ENCODE data around the gene OSBPL2.

OSBPL2 gene

DNA sequence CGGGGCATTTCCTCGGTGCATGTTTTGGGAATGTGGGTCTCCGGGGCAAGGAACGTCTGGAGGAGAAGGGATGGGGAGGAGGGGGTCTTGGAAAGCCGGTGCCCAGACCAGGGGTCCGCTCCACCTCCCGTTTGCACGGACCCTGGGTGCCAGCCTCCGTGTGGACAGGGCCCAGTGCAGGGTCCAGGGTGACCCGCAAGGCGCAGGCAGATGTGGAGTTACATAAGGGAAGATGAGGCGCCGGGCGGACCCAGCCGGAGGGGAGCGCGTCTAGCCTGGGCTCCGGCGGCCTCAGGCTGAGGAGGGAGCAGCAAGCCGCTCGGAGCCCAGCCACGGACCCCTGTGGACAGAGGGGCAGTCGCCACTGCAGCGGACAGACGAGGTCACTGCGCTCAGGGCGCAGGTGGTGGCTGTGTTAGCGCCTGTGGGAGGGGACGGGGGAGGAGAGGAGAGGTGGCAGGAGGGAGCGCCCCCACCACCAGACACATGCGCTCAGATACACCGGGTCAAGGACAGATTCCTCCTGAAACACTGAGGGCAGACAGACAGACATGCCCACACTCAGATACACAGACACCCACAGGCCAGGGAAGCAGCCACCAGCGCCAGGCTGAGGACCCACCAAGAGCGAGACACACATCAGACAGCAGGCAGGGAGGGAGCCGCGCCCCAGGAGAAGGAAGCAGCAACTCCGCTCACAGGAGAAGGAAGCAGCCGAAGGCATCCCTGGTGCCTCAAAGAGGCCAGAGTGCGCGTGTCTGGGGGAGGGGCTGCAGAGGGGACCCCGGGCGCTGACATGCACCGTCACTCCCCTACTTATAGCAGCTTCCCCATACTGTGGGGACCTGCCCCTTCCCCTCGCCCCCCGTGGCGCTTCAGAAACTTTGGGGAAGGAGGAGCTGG is 17.4 kb upstream of the OSBPL2 start:
- no peak for DNase-seq (ENCODE audit: low read depth in 3 of 3)

DNA sequence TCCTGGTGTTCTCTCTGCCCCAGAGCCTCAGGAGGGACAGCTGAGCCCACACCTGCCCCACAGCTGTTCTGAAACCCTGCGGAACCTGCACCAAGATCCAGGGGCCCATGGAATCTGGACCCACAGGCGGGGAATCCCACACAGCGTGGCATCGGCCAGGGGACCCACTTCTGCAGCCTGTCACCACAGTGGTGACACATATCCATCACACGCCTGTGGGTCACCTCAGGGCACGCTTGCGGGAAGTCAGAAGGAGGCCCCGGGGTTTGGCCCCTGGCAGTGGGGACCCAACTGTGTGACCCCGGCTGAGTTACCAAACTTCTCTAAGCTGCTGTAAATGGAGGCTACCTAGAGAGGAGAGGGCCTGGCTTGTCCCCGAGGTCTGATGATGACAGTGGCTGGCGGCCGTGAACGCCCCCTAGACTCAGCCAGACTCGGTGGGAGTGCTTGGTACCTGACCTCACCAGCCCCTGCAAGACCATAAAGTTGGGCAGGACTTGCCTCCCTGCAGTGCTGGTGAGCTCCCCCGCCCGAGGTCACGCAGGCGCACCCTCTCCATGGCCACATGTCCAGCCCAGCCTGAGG is 16.0 kb upstream of the OSBPL2 start:
- no peak for DNase-seq (ENCODE audit: low read depth in 3 of 3)

DNA sequence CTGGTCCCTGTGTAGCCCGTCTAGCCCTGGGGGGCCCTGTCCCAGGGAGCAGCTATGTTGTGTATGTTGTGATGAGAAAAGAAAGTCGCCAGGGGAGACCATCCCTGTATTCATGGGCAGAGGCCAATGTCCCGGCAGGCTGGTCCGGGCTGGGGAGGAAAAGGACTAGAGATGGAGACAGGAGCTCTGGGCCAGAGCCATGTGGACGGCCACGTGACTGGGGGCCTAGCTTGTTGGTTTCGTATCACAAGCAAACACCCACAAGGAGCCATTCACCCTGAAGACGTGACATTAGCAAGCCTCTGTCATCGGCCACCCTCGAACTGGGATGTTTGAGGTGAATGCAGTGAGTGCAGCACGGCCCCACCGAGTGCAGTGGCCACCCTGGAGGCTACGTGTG is 15.3 kb upstream of the OSBPL2 start:
- DNase-seq (ENCODE audit: low read depth in 3 of 3): no peak

DNA sequence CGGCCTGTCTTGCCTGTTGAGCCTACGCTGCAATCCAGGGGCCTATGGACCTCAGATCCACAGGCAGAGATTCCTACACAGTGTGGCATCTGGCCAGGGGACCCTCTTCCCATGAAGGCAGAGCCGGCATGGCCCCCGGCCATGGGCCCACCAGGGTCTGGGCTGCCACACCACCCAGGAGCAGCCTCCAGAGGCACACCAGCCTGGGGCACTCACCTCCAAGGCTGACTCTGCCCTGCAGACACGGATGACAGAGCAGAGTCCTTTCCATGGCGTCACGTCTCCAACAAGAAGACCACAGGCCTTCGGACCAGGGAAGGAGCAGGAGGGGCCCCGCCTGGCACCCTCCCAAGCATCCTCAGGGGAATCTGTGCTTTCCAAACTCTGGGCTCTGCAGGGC is 14.8 kb upstream of the OSBPL2 start:
- no peak for DNase-seq (ENCODE audit: low read depth in 3 of 3)

GRCh38 chr20:62224113-62224855 is 14.0 kb upstream of the OSBPL2 start:
- DNase-seq (ENCODE audit: low read depth in 3 of 3): no peak

DNA sequence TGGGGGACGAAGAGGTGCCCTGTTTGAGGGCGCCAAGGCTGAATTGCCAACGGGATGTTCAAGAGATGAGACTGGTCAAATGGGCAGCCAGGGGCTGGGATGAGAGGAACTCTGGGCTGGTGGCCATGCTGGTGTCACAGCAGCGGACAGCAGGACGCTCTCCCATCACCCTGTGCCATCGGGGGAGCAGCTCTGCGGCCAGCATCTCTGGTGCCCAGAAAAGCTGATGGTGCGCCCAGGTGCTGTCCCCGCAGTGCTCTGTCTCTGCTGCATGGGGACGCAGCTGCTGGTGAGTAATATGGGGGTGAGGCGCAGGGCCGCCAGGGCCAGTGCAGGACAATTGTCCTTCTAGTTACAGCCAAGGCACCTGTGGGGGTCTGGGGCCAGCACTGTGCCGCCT is 13.3 kb upstream of the OSBPL2 start:
- no peak for DNase-seq (ENCODE audit: low read depth in 3 of 3)

GRCh38 chr20:62225820-62226635 is 12.3 kb upstream of the OSBPL2 start:
- no peak for DNase-seq (ENCODE audit: low read depth in 3 of 3)

DNA sequence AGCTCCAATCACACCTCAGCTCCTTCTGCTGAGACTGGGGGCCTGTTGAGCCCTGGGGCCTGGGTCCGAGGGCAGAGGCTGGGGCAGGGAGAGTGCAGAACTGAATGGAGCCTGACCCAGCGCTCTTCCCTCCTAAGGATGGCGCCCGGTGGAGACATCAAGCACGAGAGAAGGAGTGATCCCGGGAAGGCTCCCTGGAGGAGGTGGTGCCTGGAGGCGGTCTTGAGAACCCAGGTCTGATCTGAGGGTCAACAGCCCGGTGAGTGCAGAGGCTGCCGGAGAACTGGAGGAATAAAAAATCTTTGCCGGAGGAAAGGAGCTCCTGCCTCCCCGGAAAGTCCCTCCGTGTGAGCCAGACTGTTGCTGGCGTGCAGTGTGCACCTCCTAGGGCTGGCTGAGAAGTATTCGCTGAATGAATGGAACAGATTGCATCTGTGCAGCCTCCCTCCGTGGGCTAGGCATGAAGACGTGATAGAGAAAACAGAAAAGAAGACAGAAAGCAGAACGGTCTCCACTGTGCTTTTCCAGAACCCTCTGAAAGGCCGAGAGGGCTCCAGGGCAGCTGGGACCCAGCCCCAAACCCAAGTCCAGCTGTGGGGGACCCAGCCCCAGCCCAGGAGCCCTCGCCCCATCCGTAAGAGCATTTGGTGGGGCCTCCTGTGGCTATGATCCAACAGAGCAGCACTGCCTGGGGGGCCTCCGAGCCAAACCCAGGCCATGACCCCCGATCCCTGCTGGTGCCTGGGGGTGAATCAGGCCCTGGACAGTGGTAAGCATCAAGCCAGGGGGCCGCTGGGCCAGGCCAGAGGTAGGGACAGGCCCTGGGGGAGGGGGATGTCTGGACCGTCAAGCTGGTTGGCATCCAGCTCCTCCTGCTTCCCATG is 11.4 kb upstream of the OSBPL2 start:
- DNase-seq (ENCODE audit: low read depth in 3 of 3): no peak

DNA sequence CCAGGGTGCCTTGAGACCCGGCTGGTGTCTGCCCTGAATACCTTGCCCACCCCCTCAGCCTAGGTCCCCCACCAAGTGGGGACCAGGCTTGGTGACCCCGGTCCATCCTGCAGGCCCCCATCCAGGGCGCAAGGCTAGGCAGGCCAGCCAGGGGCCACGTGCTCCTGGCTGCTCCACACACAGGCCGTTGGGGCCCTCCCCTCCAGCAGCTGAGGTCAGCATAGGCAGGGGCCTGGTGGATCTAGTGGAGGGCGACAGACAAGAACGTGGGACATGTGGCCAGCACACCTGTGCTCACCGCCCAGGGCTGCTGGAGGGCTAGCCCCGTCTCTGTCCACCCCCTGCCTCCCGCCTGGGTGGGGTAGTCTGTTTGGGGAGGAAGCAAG is 10.7 kb upstream of the OSBPL2 start:
- no peak for DNase-seq (ENCODE audit: low read depth in 3 of 3)

DNA sequence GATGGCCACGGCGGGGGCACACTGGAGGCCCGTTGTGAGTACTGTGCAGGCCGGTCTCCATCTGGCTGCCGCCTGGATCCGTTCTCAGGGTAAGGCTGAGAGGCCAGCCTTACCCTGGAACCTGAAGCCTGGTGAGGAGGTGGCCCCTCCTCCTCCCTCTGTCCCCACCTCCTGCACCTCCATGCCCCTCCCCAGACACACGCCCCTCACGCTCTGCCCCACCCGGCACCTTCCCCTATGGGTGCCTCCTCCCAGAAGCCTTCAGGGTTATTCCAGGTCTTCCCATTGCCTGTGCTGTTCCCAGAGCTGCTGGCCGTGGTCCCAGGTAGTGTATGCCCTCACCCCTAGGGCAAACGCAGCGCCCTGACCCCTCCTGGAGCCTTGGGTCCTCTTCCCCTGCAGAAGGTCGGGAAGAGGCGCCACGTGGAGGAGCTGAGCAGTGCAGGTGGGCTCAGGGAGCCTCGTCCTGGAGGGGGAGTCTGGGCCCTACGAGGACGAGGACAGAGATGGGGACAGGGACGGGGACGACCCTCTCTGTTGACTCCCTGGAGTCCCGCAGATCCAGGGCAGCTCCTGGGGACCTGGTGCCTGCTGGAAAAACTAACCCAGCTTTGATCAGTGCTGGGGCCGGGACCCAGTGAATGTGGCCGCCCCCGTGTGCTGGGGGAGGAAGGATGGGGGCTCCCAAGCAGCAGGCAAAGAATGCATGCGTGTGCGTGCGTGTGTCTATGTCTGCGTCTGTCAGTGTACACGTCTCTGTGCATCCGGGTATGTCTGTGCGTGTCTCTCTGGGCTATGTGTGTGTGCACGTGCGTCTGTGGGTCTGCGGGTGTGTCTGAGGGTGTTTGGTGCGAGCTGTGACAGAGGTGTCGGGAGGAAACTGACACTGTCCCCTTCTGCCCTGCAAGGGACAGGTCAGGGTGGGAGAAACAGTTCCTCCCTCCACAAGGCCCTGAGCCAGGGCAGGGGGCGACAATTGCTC is 10.1 kb upstream of the OSBPL2 start:
- DNase-seq (ENCODE audit: low read depth in 3 of 3): no peak

GRCh38 chr20:62228982-62229545 is 9.3 kb upstream of the OSBPL2 start:
- DNase-seq (ENCODE audit: low read depth in 3 of 3): no peak

- no peak for DNase-seq (ENCODE audit: low read depth in 3 of 3)
Observed at GRCh38 chr20:62229667-62230066, 8.7 kb upstream of the OSBPL2 start.

- DNase-seq (ENCODE audit: low read depth in 3 of 3): no peak
Observed at GRCh38 chr20:62230276-62230675, 8.0 kb upstream of the OSBPL2 start.

DNA sequence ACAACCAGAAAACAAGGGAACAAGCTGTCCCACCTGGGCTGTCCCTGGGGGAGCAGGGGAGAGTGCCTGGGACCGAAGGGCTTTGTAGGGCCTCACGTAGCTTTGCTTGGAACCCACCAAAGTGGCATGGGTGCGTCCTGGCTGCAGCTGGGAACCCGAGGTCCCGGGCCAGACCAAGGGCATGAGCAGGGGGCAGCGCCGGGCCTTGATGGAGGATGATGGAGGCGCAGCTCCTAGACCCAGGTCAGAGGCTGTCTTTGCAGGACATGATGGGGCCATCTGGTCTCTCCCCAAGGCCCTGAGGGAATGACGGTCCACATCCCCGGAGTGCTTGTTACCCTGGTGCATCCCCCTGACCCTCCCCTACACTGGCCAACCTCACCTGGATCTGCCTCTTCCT is 7.6 kb upstream of the OSBPL2 start:
- DNase-seq (ENCODE audit: low read depth in 3 of 3): no peak

DNA sequence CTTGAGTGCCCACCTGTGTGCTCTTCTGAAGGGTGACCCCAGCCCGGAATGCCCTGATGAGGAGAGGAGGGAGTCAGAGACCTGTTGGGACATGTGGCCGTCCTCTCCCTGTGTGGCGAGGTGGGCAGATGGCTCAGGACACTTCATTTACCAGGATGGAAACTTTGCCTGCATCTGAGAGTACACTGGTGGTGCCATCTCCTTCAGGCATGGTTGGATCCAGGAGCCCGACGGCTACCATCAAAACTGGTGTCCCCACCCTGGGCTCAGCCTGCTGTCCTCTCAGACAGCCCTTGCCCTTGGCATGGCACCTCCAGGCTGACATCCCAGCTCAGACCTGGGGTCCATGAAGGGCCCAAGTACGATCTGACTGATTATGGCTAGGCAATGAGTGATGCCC is 7.0 kb upstream of the OSBPL2 start:
- DNase-seq (ENCODE audit: low read depth in 3 of 3): no peak

- DNase-seq (ENCODE audit: low read depth in 3 of 3): no peak
Observed at GRCh38 chr20:62232194-62232593, 6.1 kb upstream of the OSBPL2 start.

DNA sequence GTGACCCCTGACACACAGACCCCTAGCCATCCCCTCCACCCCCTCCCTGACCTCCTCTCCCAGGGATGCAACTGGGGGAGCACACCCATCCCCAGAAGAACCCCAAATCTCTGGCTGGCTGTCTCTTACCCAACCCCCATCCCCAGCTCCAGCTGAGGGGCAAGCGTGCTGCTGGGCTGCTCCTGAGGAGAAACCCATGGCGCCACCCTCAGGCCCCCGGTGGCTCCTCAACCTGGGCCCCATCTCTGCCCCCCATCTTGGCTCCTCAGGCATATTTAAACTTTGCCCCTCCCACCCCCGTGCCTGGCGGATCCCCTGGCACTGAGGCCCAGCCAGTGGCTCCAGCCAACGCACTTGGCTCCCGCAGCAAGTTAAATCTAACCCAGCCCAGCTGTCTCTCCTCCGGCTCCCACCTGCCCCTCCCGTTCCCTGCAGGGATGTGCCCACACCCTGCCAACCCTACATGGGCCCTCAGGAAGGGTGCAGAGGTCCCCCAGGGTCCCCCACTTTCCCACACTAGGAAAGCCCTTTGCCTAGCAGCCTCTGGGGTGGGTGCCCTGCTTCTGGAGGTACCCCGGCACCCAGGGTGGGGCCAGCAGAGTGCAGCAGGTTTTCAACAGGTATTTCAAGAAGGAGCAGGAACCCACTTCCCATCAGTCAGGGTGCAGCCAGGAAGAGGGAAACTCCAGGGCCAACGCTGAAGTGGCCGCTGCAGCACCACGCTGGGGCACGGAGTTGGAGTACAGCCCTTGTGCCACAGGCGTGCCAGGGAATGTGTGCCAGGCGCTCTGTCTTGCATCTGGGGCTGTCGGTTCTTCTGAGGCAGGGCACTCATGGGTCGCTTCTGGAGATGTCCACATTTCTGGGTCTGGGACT is 5.3 kb upstream of the OSBPL2 start:
- DNase-seq (ENCODE audit: low read depth in 3 of 3): no peak

DNA sequence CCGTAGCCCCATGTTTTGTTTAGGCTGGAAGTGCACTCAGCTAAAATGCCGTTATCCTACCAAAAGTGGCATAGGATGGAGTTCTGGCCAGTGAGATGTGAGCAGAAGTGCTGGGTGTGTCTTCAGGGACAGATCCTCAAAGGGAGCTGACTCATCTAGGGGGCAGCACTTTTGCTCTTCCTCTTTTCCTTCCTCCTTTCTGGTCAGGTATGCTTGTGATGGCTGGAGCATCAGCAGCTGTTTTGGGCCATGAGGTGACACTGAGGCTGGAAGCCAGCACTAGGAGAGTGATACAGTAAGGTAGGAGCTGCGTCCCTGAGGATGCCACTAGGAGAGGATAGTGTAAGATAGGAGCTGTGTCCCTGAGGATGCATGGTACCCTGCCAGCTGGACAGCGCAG is 4.6 kb upstream of the OSBPL2 start:
- no peak for DNase-seq (ENCODE audit: low read depth in 3 of 3)

Measured in stimulated activated CD4-positive, alpha-beta T cell treated with anti-CD3 and anti-CD28 coated beads, TNF-alpha, amount 100 ng/mL, for 4 hours (primary cell).